ENCODE results near the gene SLC30A4.

SLC30A4 gene

GRCh38 chr15:45454814-45455213 lies 67.7 kb downstream of the SLC30A4 start:
- peak; percentile 42 to 48 for DNase-seq (ENCODE audit: low read depth in 2 of 2, low spot score in 1 of 2)

- no peak for DNase-seq (ENCODE audit: low read depth in 2 of 2, low spot score in 1 of 2)
These were observed 71.3 kb downstream of the SLC30A4 start for GRCh38 chr15:45451265-45451664.

- no peak for DNase-seq (ENCODE audit: low read depth in 2 of 2, low spot score in 1 of 2)
These were observed 72.4 kb downstream of the SLC30A4 start for GRCh38 chr15:45449916-45450867.

- DNase-seq (ENCODE audit: low read depth in 2 of 2, low spot score in 1 of 2): no peak
These were observed 73.2 kb downstream of the SLC30A4 start for GRCh38 chr15:45449395-45449794.

- DNase-seq (ENCODE audit: low read depth in 2 of 2, low spot score in 1 of 2): no peak
These were observed 74.3 kb downstream of the SLC30A4 start for GRCh38 chr15:45448066-45448915.

- no peak for DNase-seq (ENCODE audit: low read depth in 2 of 2, low spot score in 1 of 2)
These were observed 78.9 kb downstream of the SLC30A4 start for GRCh38 chr15:45443645-45444044.

GRCh38 chr15:45442507-45443135 lies 79.9 kb downstream of the SLC30A4 start:
- DNase-seq (ENCODE audit: low read depth in 2 of 2, low spot score in 1 of 2): no peak

GRCh38 chr15:45441686-45442085 lies 80.9 kb downstream of the SLC30A4 start:
- DNase-seq (ENCODE audit: low read depth in 2 of 2, low spot score in 1 of 2): no peak

GRCh38 chr15:45441036-45441435 lies 81.5 kb downstream of the SLC30A4 start:
- DNase-seq (ENCODE audit: low read depth in 2 of 2, low spot score in 1 of 2): no peak

- DNase-seq (ENCODE audit: low read depth in 2 of 2, low spot score in 1 of 2): no peak
These were observed 82.9 kb downstream of the SLC30A4 start for GRCh38 chr15:45439521-45440260.

GRCh38 chr15:45435124-45435903 lies 87.2 kb downstream of the SLC30A4 start:
- DNase-seq (ENCODE audit: low read depth in 2 of 2, low spot score in 1 of 2): no peak

- no peak for DNase-seq (ENCODE audit: low read depth in 2 of 2, low spot score in 1 of 2)
These were observed 88.4 kb downstream of the SLC30A4 start for GRCh38 chr15:45434078-45434567.

GRCh38 chr15:45431511-45431910 lies 91.0 kb downstream of the SLC30A4 start:
- DNase-seq (ENCODE audit: low read depth in 2 of 2, low spot score in 1 of 2): no peak

- peak; percentile 57 to 79 for DNase-seq (ENCODE audit: low read depth in 2 of 2, low spot score in 1 of 2)
These were observed 92.4 kb downstream of the SLC30A4 start for GRCh38 chr15:45429941-45430792.
